Spleen (tissue), 11 donors: ENCODE data around the gene SCAMP3. TPM values are rescaled to one million over a fixed set of nuclear protein-coding genes. Genes with fewer than 3 reads are reported as not detected.

ENCODE experiments used
- DNase-seq: peaks from one replicate; pipeline ENCODE4 v3.0.0-alpha.2; 2020
- H3K27ac ChIP-seq, 8 donors: fragments of 200-600 bp; sonication (generic) in 7 of 8; 1 replicate in 4 of 8; 2 replicates in 4 of 8; pipeline versions ENCODE4 v1.5.0 to v1.8.0; 2016 to 2021; ENCODE audit warnings: inconsistent platforms in 4 of 8, mild to moderate bottlenecking in 4 of 8, moderate library complexity in 1 of 8
- H3K27me3 ChIP-seq, 7 donors: fragments of 200-600 bp; sonication (generic) in 6 of 7; replicated peaks in 1 of 7; 1 replicate in 4 of 7; 2 replicates in 3 of 7; pipeline versions ENCODE4 v1.5.0 to v1.8.0; 2016 to 2021; ENCODE audit warnings: inconsistent platforms in 3 of 7, mild to moderate bottlenecking in 1 of 7
- H3K36me3 ChIP-seq, 6 donors: fragments of 200-600 bp; sonication (generic) in 5 of 6; 1 replicate in 4 of 6; 2 replicates in 2 of 6; pipeline versions ENCODE4 v1.5.0 to v1.8.0; 2016 to 2021; ENCODE audit warnings: inconsistent platforms in 2 of 6
- H3K4me1 ChIP-seq, 6 donors: fragments of 200-600 bp; sonication (generic) in 5 of 6; 1 replicate in 3 of 6; 2 replicates in 3 of 6; pipeline versions ENCODE4 v1.5.0 to v1.8.0; 2016 to 2021; ENCODE audit warnings: inconsistent platforms in 3 of 6
- H3K4me3 ChIP-seq, 8 donors: fragments of 200-600 bp; sonication (generic) in 7 of 8; 1 replicate in 4 of 8; 2 replicates in 4 of 8; pipeline versions ENCODE4 v1.5.0 to v1.8.0; 2016 to 2021; ENCODE audit warnings: inconsistent platforms in 4 of 8, mild to moderate bottlenecking in 4 of 8, moderate library complexity in 2 of 8
- H3K9me3 ChIP-seq, 8 donors: fragments of 200-600 bp; sonication (generic) in 7 of 8; 1 replicate in 4 of 8; 2 replicates in 4 of 8; pipeline versions ENCODE4 v1.5.0 to v1.8.0; 2016 to 2021; ENCODE audit warnings: inconsistent platforms in 4 of 8
- CTCF ChIP-seq, 11 experiments: fragments of 200-600 bp in 7 of 11; fragments of 450-650 bp in 4 of 11; sonication (generic) in 4 of 11; IDR thresholded peaks in 8 of 11; conservative IDR thresholded peaks in 3 of 11; 1 replicate in 7 of 11; 2 replicates in 4 of 11; pipeline versions ENCODE4 v1.4.0 to v1.8.0; 2016 to 2021; ENCODE audit warnings: antibody characterized with exemption in 11 of 11, inconsistent platforms in 4 of 11, mild to moderate bottlenecking in 1 of 11
- POLR2A ChIP-seq, 3 donors: fragments of 450-650 bp; IDR thresholded peaks; one replicate each; pipeline ENCODE4 v1.5.1; 2017; ENCODE audit warnings: antibody characterized with exemption in 3 of 3, mild to moderate bottlenecking in 1 of 3
- POLR2AphosphoS5 ChIP-seq, 3 donors: sonication (generic); formaldehyde crosslinking; IDR thresholded peaks; one replicate each; pipeline ENCODE4 v1.5.1; 2017; ENCODE audit warnings: antibody characterized with exemption in 3 of 3
- WGBS, 5 donors: extraction: QIAGEN DNeasy Blood & Tissue Kit in 3 of 5; methylation state at CpG; one replicate each; pipeline versions ENCODE4 v1.1.5 to v1.1.7; 2013 to 2018; 5-methylcytosine and 5-hydroxymethylcytosine counted together
- intact Hi-C: fragments of 100-400 bp; cut with DNase I; formaldehyde crosslinking; loops from one replicate; pipeline ENCODE4 v1.15.0; 2023; ENCODE audit warnings: low total_unique reads
- polyA plus RNA-seq, 3 donors: library from polyadenylated mRNA; stranded (reverse); fragments of 200-250 nt; gene quantifications; one replicate each; pipeline ENCODE4 v1.2.1, GENCODE V29; 2013
- total RNA-seq, 7 donors: library from RNA; depleted of rRNA in 3 of 7; stranded (reverse); fragments of >200 nt in 3 of 7; fragmentation: NEBNext Ultra II Directional in 4 of 7; extraction: Animal tissue kit (Norgen Biotek cat#: 25700) in 4 of 7; gene quantifications; one replicate each; pipeline versions ENCODE4 v1.1.0 to v1.2.1, GENCODE V29; 2016 to 2021
- donor health status: healthy with polysubstance abuse.
- donor health status: DM: no; HTN: no; CAD: no; lungs with moderate emphysema.
- donor health status: DM: no; HTN: no; CAD: no.
- donor health status: Bipolar disorder and iron deficiency.
- donor health status: healthy.
- donor health status: DM: no; HTN: no; CAD: no.
- donor health status: DM: yes; HTN: yes; CAD: no.

Gene SCAMP3
- total and polyA plus RNA-seq, 10 donors = 46.5 to 59.9 (median 50.8) TPM

GRCh38 chr1:155245163-155245524 lies 17.0 kb downstream of the SCAMP3 start:
- no peaks in the 10 kb centered on the region for H3K9me3 ChIP-seq
- intact Hi-C loops = no loop called here
- H3K27ac ChIP-seq = peak overlapping the region; percentile 87 to 97 (median 94)
- 67 to 72% (median 71%) methylated on average over 8 of the region's 8 CpGs for WGBS, 5 donors
- peak overlapping the region; percentile 16 to 78 (median 58) for H3K4me3 ChIP-seq
- H3K27me3 ChIP-seq = peaks cover 0 to 4% (median 0%) of the 10 kb centered on the region in 7 donors
- DNase-seq = no peak
- peaks cover 25 to 54% (median 45%) of the 10 kb centered on the region in 6 donors for H3K4me1 ChIP-seq
- no peak for TF ChIP-seq CTCF (IDR thresholded peaks at IDR 0.05 in 8 of 11, conservative IDR thresholded peaks at IDR 0.05 in 3 of 11)
- no peak for TF ChIP-seq POLR2AphosphoS5 (IDR thresholded peaks at IDR 0.05)
- no peak for TF ChIP-seq POLR2A (IDR thresholded peaks at IDR 0.05)
- peaks cover 0 to 23% (median 3%) of the 10 kb centered on the region in 6 donors for H3K36me3 ChIP-seq

- peaks cover 22 to 56% (median 47%) of the 10 kb centered on the region in 6 donors for H3K4me1 ChIP-seq
- H3K36me3 ChIP-seq = peaks cover 0 to 28% (median 4%) of the 10 kb centered on the region in 6 donors
- intact Hi-C loops = no loop called here
- DNase-seq = peak; percentile 98
- TF ChIP-seq POLR2A (IDR thresholded peaks at IDR 0.05) = peak; percentile 87 to 100 (median 94)
- TF ChIP-seq CTCF (IDR thresholded peaks at IDR 0.05 in 8 of 11, conservative IDR thresholded peaks at IDR 0.05 in 3 of 11) = peak in 10 of 11 experiments; percentile 9 to 99 (median 75)
- TF ChIP-seq POLR2AphosphoS5 (IDR thresholded peaks at IDR 0.05) = peak; percentile 97 to 99 (median 98)
- peak overlapping the region; percentile 45 to 78 (median 58) for H3K4me3 ChIP-seq
- peaks cover 0 to 4% (median 0%) of the 10 kb centered on the region in 7 donors for H3K27me3 ChIP-seq
- no peaks in the 10 kb centered on the region for H3K9me3 ChIP-seq
- 0 to 1% (median 1%) methylated on average over 52 to 53 of the region's 53 CpGs for WGBS, 5 donors
- peak overlapping the region; percentile 87 to 97 (median 94) for H3K27ac ChIP-seq
These were observed 17.6 kb downstream of the SCAMP3 start for GRCh38 chr1:155244368-155245162.

GRCh38 chr1:155242805-155243358 lies 19.3 kb downstream of the SCAMP3 start:
- Histone ChIP-seq H3K27ac (peak overlapping the region in 7 of 8 donors; percentile 90 to 97 (median 95)), H3K27me3 (peaks cover 0 to 4% (median 0%) of the 10 kb centered on the region in 7 donors), H3K4me1 (peaks cover 22 to 63% (median 51%) of the 10 kb centered on the region in 6 donors), H3K36me3 (peaks cover 0 to 33% (median 10%) of the 10 kb centered on the region in 6 donors), H3K4me3 (peak overlapping the region in 2 of 8 donors; percentile 59 to 78), H3K9me3 (no peaks in the 10 kb centered on the region)
- no peak for DNase-seq
- WGBS, 5 donors = 68 to 96% (median 80%) methylated on average over 3 of the region's 3 CpGs
- intact Hi-C loops = no loop called here
- TF ChIP-seq POLR2AphosphoS5 (IDR thresholded peaks at IDR 0.05) (no peak), POLR2A (IDR thresholded peaks at IDR 0.05) (no peak), CTCF (IDR thresholded peaks at IDR 0.05 in 8 of 11, conservative IDR thresholded peaks at IDR 0.05 in 3 of 11) (no peak)

GRCh38 chr1:155241841-155242264 lies 20.3 kb downstream of the SCAMP3 start:
- peak overlapping the region in 7 of 8 donors; percentile 67 to 97 (median 93) for H3K27ac ChIP-seq
- peaks cover 0 to 33% (median 16%) of the 10 kb centered on the region in 6 donors for H3K36me3 ChIP-seq
- intact Hi-C loops = no loop called here
- TF ChIP-seq POLR2A (IDR thresholded peaks at IDR 0.05) (no peak), POLR2AphosphoS5 (IDR thresholded peaks at IDR 0.05) (peak in 1 of 3 donors; percentile 27), CTCF (IDR thresholded peaks at IDR 0.05 in 8 of 11, conservative IDR thresholded peaks at IDR 0.05 in 3 of 11) (peak in 1 of 11 experiments; percentile 28)
- H3K4me3 ChIP-seq = peak overlapping the region in 2 of 8 donors; percentile 46 to 70
- DNase-seq = no peak
- H3K9me3 ChIP-seq = no peaks in the 10 kb centered on the region
- peaks cover 0 to 4% (median 0%) of the 10 kb centered on the region in 7 donors for H3K27me3 ChIP-seq
- peaks cover 22 to 66% (median 51%) of the 10 kb centered on the region in 6 donors for H3K4me1 ChIP-seq
- WGBS, 5 donors = 36 to 69% (median 53%) methylated on average over 4 of the region's 4 CpGs
